B cell (primary cell): ENCODE results near the gene TRMU. TPM values are rescaled to one million over a fixed set of nuclear protein-coding genes. Genes with fewer than 3 reads are reported as not detected.

ENCODE experiments used
- ATAC-seq: fragments of 200-7000 bp; cut with Tn5 transposase; one replicate; pipeline ENCODE4 v1.10.0; 2021; ENCODE audit warnings: low read depth, mild to moderate bottlenecking, moderate number of reproducible peaks, moderate library complexity
- CTCF ChIA-PET: fragments of 350-600 bp; sonication (Branson Sonifier 250); formaldehyde crosslinking; loops from one replicate; lab custom pipeline; 2021; ENCODE audit warnings: antibody characterized with exemption, inconsistent platforms; lab: Charles Lee
- POLR2A ChIA-PET: fragments of 350-600 bp; sonication (Branson Sonifier 250); formaldehyde crosslinking; loops from one replicate; lab custom pipeline; 2021; ENCODE audit warnings: antibody characterized with exemption; lab: Charles Lee
- DNase-seq: peaks from one replicate; pipeline ENCODE4 v3.0.0; 2013
- H2AFZ ChIP-seq: 2 replicates; pipeline ENCODE4 v1.6.1; 2012; ENCODE audit warnings: mild to moderate bottlenecking, low read depth, low read length; ENCODE audit not compliant: insufficient read depth, poor library complexity, severe bottlenecking
- H3K27ac ChIP-seq, 2 donors: 1 replicate in 1 of 2; 2 replicates in 1 of 2; pipeline ENCODE4 v1.5.1; 2012 to 2013; ENCODE audit warnings: low read length in 2 of 2, mild to moderate bottlenecking in 2 of 2, moderate library complexity in 1 of 2
- H3K27me3 ChIP-seq, 4 experiments: fragments of 200-600 bp in 1 of 4; sonication (generic) in 1 of 4; replicated peaks in 1 of 4; 1 replicate in 2 of 4; 2 replicates in 2 of 4; pipeline versions ENCODE4 v1.6.1 to v1.7.0; 2013 to 2016; ENCODE audit warnings: low read length in 3 of 4, mild to moderate bottlenecking in 2 of 4, mixed read lengths in 1 of 4, moderate library complexity in 1 of 4; ENCODE audit not compliant: insufficient read depth in 4 of 4, control insufficient read depth in 3 of 4; ENCODE audit errors: control extremely low read depth in 1 of 4
- H3K36me3 ChIP-seq, 2 experiments: replicated peaks in 1 of 2; 1 replicate in 1 of 2; 2 replicates in 1 of 2; pipeline versions ENCODE4 v1.6.1 to v1.7.1; 2013; ENCODE audit warnings: low read length in 1 of 2; ENCODE audit not compliant: insufficient read depth in 2 of 2, control insufficient read depth in 1 of 2; ENCODE audit errors: control extremely low read depth in 1 of 2, extremely low read depth in 1 of 2
- H3K4me1 ChIP-seq, 2 donors: fragments of 200-600 bp in 1 of 2; sonication (generic) in 1 of 2; 1 replicate in 1 of 2; 2 replicates in 1 of 2; pipeline versions ENCODE4 v1.5.1 to v1.6.1; 2013 to 2017; ENCODE audit warnings: low read length in 2 of 2; ENCODE audit not compliant: control insufficient read depth in 2 of 2, insufficient read depth in 2 of 2
- H3K4me2 ChIP-seq: replicated peaks from 2 replicates; pipeline ENCODE3; 2012; ENCODE audit warnings: mild to moderate bottlenecking, low read depth, low read length; ENCODE audit not compliant: poor library complexity, severe bottlenecking
- H3K4me3 ChIP-seq, 5 experiments: fragments of 200-600 bp in 1 of 5; sonication (generic) in 1 of 5; 1 replicate in 3 of 5; 2 replicates in 2 of 5; pipeline versions ENCODE4 v1.5.1 to v1.7.0; 2011 to 2016; ENCODE audit warnings: low read length in 4 of 5, mild to moderate bottlenecking in 4 of 5, low read depth in 2 of 5, control low read depth in 1 of 5, moderate library complexity in 1 of 5; ENCODE audit not compliant: insufficient read depth in 1 of 5; ENCODE audit errors: control extremely low read depth in 1 of 5, extremely low read depth in 1 of 5
- H3K79me2 ChIP-seq: fragments of 200-600 bp; sonication (generic); one replicate; pipeline ENCODE4 v1.6.0; 2016; ENCODE audit warnings: low read length; ENCODE audit not compliant: control insufficient read depth, insufficient read depth
- H3K9ac ChIP-seq: fragments of 200-600 bp; sonication (generic); 2 replicates; pipeline ENCODE4 v1.6.1; 2017; ENCODE audit warnings: mild to moderate bottlenecking, low read length, moderate library complexity
- H3K9me3 ChIP-seq, 3 donors: one replicate each; pipeline versions ENCODE4 v1.6.1 to v1.7.1; 2013; ENCODE audit warnings: low read length in 2 of 3; ENCODE audit not compliant: control insufficient read depth in 2 of 3, insufficient read depth in 1 of 3; ENCODE audit errors: control extremely low read depth in 1 of 3
- H4K20me1 ChIP-seq: 2 replicates; pipeline ENCODE4 v1.6.0; 2012; ENCODE audit warnings: mild to moderate bottlenecking, low read length; ENCODE audit not compliant: insufficient read depth, control insufficient read depth, poor library complexity, severe bottlenecking
- H3K27ac Mint-ChIP-seq: one replicate; pipeline ENCODE4 v1.8.0; 2021; ENCODE audit warnings: mixed read lengths
- H3K27me3 Mint-ChIP-seq: one replicate; pipeline ENCODE4 v1.8.0; 2021; ENCODE audit warnings: mixed read lengths
- H3K4me1 Mint-ChIP-seq: one replicate; pipeline ENCODE4 v1.8.0; 2021; ENCODE audit warnings: mixed read lengths
- H3K4me3 Mint-ChIP-seq: one replicate; pipeline ENCODE4 v1.8.0; 2021; ENCODE audit warnings: mixed read lengths
- H3K9me3 Mint-ChIP-seq: one replicate; pipeline ENCODE4 v1.8.0; 2022; ENCODE audit warnings: mixed read lengths; ENCODE audit not compliant: insufficient read depth
- CTCF ChIP-seq: fragments of 200-600 bp; IDR thresholded peaks from one replicate; pipeline ENCODE4 v1.8.0; 2022; ENCODE audit warnings: antibody characterized with exemption, mild to moderate bottlenecking
- EZH2 ChIP-seq: IDR thresholded peaks from 2 replicates; pipeline ENCODE4 v1.6.1; 2012; ENCODE audit warnings: borderline replicate concordance, low read depth, mild to moderate bottlenecking, moderate library complexity, low read length; ENCODE audit not compliant: insufficient read depth, poor library complexity, severe bottlenecking
- WGBS: methylation state at CpG from one replicate; pipeline ENCODE4 v1.1.5; 2013; ENCODE audit warnings: missing lambda C conversion rate; ENCODE audit not compliant: insufficient coverage; 5-methylcytosine and 5-hydroxymethylcytosine counted together
- intact Hi-C: fragments of 100-400 bp; cut with micrococcal nuclease; formaldehyde crosslinking; loops from one replicate; pipeline ENCODE4 v1.10.0; 2022
- polyA plus RNA-seq: library from polyadenylated mRNA; depleted of rRNA; stranded (reverse); fragments of >200 nt; gene quantifications from 2 replicates; pipeline ENCODE4 v1.2.3, GENCODE V29; 2012
- total RNA-seq, 2 donors: library from RNA; stranded (reverse); fragments of 120-200 nt in 1 of 2; gene quantifications; 1 replicate in 1 of 2; 2 replicates in 1 of 2; pipeline versions ENCODE4 v1.2.3 to v1.2.4, GENCODE V29; 2013 to 2022

Gene TRMU
- total and polyA plus RNA-seq, 2 donors (not counting 1 experiment from before 2014, with no cell fraction given), result 51.0 to 76.9 TPM

GRCh38 chr22:46406791-46407190 lies 71.3 kb downstream of the TRMU start:
- CTCF ChIA-PET, result no interaction called here
- H3K9me3 Mint-ChIP-seq, result no peaks in the 10 kb centered on the region

More at GRCh38 chr22:46406791-46407190, 71.3 kb downstream of the TRMU start:
- Histone ChIP-seq H3K9ac (no peak overlapping the region), H3K9me3 (no peaks in the 10 kb centered on the region), H2AFZ (no peak overlapping the region), H3K36me3 (peaks cover 0 to 34% of the 10 kb centered on the region in 2 experiments), H3K79me2 (no peaks in the 10 kb centered on the region), H3K27me3 (no peaks in the 10 kb centered on the region), H3K4me1 (no peaks in the 10 kb centered on the region), H3K4me3 (no peak overlapping the region), H3K4me2 (no peak overlapping the region), H3K27ac (no peak overlapping the region), H4K20me1 (peaks cover 7% of the 10 kb centered on the region)
- ATAC-seq, result no peak
- no peak overlapping the region for H3K27ac Mint-ChIP-seq
- TF ChIP-seq EZH2 (no peak), CTCF (no peak)
- H3K4me3 Mint-ChIP-seq, result no peak overlapping the region
- POLR2A ChIA-PET, result no interaction called here
- intact Hi-C loops, result no loop called here
- no peak for DNase-seq
- no peaks in the 10 kb centered on the region for H3K27me3 Mint-ChIP-seq
- WGBS, result 96% methylated on average over 15 of the region's 15 CpGs
- H3K4me1 Mint-ChIP-seq, result no peaks in the 10 kb centered on the region

Other genes with a start within 250 kb of the TRMU start
- gene PPARA, start 185.2 kb upstream of the TRMU start, total RNA-seq, result 28.3 and 29.8 TPM in 2 replicates
- gene PPARA, start 185.2 kb upstream of the TRMU start, polyA plus RNA-seq, result 4.1 and 10.1 TPM in 2 replicates
- gene CDPF1, start 85.4 kb upstream of the TRMU start, total RNA-seq, result 9.8 TPM in 2 replicates
- 7.2 and 15.4 TPM in 2 replicates for gene CDPF1, start 85.4 kb upstream of the TRMU start, polyA plus RNA-seq
- gene PKDREJ, start 72.4 kb upstream of the TRMU start, total RNA-seq, result not detected in 2 replicates
- gene PKDREJ, start 72.4 kb upstream of the TRMU start, polyA plus RNA-seq, result not detected in 2 replicates
- gene TTC38, start 67.7 kb upstream of the TRMU start, total RNA-seq, result 13.3 and 14.9 TPM in 2 replicates
- gene TTC38, start 67.7 kb upstream of the TRMU start, polyA plus RNA-seq, result 10.3 and 10.8 TPM in 2 replicates
- gene GTSE1, start 38.8 kb upstream of the TRMU start, total RNA-seq, result 0.17 and 0.27 TPM in 2 replicates
- gene GTSE1, start 38.8 kb upstream of the TRMU start, polyA plus RNA-seq, result 0.39 and 0.55 TPM in 2 replicates
- 34.8 and 36.3 TPM in 2 replicates for gene CELSR1, start 201.9 kb downstream of the TRMU start, total RNA-seq
- gene CELSR1, start 201.9 kb downstream of the TRMU start, polyA plus RNA-seq, result 23.4 and 30.2 TPM in 2 replicates